Measurements from ENCODE around the gene TMEM185A. TPM values are rescaled to one million over a fixed set of nuclear protein-coding genes. Genes with fewer than 3 reads are reported as not detected.

Gene TMEM185A
- total RNA-seq, 1 donor from 2014 or later: 15.5 TPM

DNA sequence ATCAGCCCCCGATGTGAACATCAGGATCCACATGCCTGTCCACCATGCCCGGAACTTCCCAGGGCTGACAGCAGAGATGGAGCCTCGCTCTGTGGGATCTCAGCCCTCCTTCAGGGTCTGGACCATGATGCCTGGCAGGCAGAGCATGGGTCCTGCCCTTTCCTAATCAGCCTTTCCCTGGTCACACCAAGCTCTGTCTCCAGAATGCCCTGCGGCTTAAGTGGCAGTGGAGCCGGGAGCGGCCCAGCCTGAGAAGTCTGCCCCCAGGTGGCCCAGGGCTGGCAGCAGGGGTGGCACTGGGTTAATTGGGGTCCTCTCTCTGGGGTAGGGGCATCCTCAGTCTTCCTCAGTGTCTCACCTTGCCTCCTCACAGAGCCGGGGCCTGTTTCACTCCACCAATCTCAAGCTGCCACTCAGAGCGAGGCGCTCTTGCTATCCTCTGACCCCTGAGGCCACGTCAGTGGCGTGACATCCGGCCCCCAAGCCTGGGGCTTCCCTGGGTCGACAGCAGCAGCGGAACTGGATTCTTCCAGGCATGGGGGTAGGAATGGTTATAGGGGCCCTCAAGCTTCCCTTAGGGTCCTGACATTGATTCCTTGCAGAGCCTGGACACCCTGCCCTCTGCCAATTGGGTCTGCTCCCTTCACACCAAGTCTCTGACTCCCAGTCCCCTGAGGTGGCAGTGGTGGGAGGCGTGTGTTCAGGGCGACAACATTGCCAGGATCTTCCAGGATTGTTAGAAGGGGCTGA lies 20.8 kb upstream of the TMEM185A start:
- no peaks in the 10 kb centered on the region for H3K4me1 ChIP-seq
- intact Hi-C loops (cut with DNase I): no loop called here
- no peaks in the 10 kb centered on the region for H3K27me3 ChIP-seq
- H3K9me3 ChIP-seq: no peaks in the 10 kb centered on the region
- no peak overlapping the region for H3K27ac ChIP-seq
- H3K4me3 ChIP-seq: no peak overlapping the region
- TF ChIP-seq, protein P1, sequence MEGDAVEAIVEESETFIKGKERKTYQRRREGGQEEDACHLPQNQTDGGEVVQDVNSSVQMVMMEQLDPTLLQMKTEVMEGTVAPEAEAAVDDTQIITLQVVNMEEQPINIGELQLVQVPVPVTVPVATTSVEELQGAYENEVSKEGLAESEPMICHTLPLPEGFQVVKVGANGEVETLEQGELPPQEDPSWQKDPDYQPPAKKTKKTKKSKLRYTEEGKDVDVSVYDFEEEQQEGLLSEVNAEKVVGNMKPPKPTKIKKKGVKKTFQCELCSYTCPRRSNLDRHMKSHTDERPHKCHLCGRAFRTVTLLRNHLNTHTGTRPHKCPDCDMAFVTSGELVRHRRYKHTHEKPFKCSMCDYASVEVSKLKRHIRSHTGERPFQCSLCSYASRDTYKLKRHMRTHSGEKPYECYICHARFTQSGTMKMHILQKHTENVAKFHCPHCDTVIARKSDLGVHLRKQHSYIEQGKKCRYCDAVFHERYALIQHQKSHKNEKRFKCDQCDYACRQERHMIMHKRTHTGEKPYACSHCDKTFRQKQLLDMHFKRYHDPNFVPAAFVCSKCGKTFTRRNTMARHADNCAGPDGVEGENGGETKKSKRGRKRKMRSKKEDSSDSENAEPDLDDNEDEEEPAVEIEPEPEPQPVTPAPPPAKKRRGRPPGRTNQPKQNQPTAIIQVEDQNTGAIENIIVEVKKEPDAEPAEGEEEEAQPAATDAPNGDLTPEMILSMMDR (IDR thresholded peaks at IDR 0.05): no peak
- TF ChIP-seq POLR2AphosphoS5 (IDR thresholded peaks at IDR 0.05; ENCODE audit: insufficient read depth in 1 of 2, low read depth in 1 of 2) (no peak), POLR2A (IDR thresholded peaks at IDR 0.05) (no peak)
- peak in 1 of 2 donors; percentile 91 for DNase-seq (ENCODE audit: extremely low spot score in 2 of 2)
- H3K36me3 ChIP-seq: no peaks in the 10 kb centered on the region

DNA sequence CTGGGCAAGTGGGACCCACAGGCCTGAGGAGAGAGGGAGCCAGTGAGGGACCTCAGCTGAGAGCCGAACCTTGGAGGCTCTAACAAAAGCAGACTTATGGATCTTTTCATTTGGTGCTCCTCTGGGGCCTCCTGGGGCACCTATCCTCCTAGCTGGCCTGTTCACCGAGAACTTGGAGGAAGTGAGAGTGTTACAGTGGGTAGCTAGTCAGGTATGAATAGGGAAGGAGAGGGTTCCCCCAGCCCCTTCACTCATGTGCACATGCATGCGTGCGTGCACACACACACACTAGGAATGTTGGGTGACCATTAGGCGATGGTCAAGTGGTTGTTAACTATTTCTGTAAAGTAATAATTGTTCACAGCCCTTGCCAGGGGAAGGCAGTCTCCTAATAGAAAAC lies 18.6 kb upstream of the TMEM185A start:
- no peak overlapping the region for H3K27ac ChIP-seq
- no peaks in the 10 kb centered on the region for H3K27me3 ChIP-seq
- peak in 1 of 2 donors; percentile 83 for DNase-seq (ENCODE audit: extremely low spot score in 2 of 2)
- no peaks in the 10 kb centered on the region for H3K9me3 ChIP-seq
- H3K4me3 ChIP-seq: no peak overlapping the region
- no peaks in the 10 kb centered on the region for H3K4me1 ChIP-seq
- intact Hi-C loops (cut with DNase I): no loop called here
- TF ChIP-seq POLR2A (IDR thresholded peaks at IDR 0.05) (no peak), POLR2AphosphoS5 (IDR thresholded peaks at IDR 0.05; ENCODE audit: insufficient read depth in 1 of 2, low read depth in 1 of 2) (no peak)
- TF ChIP-seq, protein P1 (IDR thresholded peaks at IDR 0.05): no peak
- H3K36me3 ChIP-seq: no peaks in the 10 kb centered on the region

- TF ChIP-seq POLR2A (IDR thresholded peaks at IDR 0.05): no peak
- TF ChIP-seq POLR2AphosphoS5 (IDR thresholded peaks at IDR 0.05; ENCODE audit: insufficient read depth in 1 of 2, low read depth in 1 of 2): no peak
- TF ChIP-seq, protein P1 (IDR thresholded peaks at IDR 0.05): no peak
- Histone ChIP-seq H3K36me3 (no peaks in the 10 kb centered on the region), H3K4me1 (no peaks in the 10 kb centered on the region), H3K27ac (no peak overlapping the region), H3K9me3 (no peaks in the 10 kb centered on the region), H3K4me3 (no peak overlapping the region), H3K27me3 (no peaks in the 10 kb centered on the region)
- DNase-seq (ENCODE audit: extremely low spot score in 2 of 2): no peak
- intact Hi-C loops (cut with DNase I): no loop called here
Measured at GRCh38 chrX:149648932-149649331, 17.3 kb upstream of the TMEM185A start.

DNA sequence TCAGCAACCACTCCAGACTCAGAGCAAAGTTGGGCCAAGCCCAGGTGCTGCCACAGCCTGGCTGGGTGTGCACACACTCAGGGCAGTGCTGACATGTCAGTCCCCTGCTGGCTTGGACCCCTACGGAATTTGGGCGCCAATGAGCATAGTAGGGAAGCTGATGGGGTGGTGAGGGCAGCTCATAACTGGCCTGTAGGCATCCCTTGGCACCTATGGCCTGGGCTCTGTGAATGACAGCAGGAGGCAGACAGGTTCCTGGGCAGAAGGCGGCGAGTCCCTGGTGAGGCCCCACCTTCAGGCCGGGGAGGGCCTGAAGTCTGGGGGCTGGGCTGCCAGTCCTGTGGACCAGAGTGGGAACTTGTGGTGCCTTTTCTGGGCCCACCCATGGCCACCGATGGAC lies 15.9 kb upstream of the TMEM185A start:
- Histone ChIP-seq H3K27ac (no peak overlapping the region), H3K36me3 (no peaks in the 10 kb centered on the region), H3K9me3 (no peaks in the 10 kb centered on the region), H3K4me3 (no peak overlapping the region), H3K4me1 (no peaks in the 10 kb centered on the region), H3K27me3 (no peaks in the 10 kb centered on the region)
- DNase-seq (ENCODE audit: extremely low spot score in 2 of 2): no peak
- TF ChIP-seq POLR2AphosphoS5 (IDR thresholded peaks at IDR 0.05; ENCODE audit: insufficient read depth in 1 of 2, low read depth in 1 of 2) (no peak), POLR2A (IDR thresholded peaks at IDR 0.05) (no peak)
- TF ChIP-seq, protein P1 (IDR thresholded peaks at IDR 0.05): no peak
- intact Hi-C loops (cut with DNase I): no loop called here

DNA sequence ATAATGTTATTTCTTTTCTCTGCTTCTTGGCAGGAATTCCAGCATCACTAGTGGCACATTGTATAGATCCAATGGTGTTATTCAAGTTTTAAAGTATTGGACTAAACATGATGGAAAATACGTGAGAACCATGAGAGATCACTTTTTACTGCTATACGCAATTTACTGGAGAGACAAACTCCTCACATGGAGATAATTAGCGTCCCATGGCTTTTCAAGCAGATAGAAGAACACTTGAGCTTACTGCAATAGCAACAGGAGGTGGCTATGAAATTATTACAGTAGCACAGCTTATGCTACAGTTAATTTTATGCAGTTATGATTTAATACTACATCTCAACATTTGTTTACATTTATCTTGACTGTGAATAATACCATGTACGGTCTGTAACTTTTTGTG lies 11.9 kb upstream of the TMEM185A start:
- no peak for DNase-seq (ENCODE audit: extremely low spot score in 2 of 2)
- Histone ChIP-seq H3K36me3 (no peaks in the 10 kb centered on the region), H3K27me3 (no peaks in the 10 kb centered on the region), H3K27ac (no peak overlapping the region), H3K9me3 (no peaks in the 10 kb centered on the region), H3K4me1 (no peaks in the 10 kb centered on the region), H3K4me3 (no peak overlapping the region)
- intact Hi-C loops (cut with DNase I): no loop called here
- TF ChIP-seq, protein P1 (IDR thresholded peaks at IDR 0.05): no peak
- TF ChIP-seq POLR2A (IDR thresholded peaks at IDR 0.05): no peak
